ENCODE data around the gene REEP5. TPM values are rescaled to one million over a fixed set of nuclear protein-coding genes. Genes with fewer than 3 reads are reported as not detected.
A peak's percentile ranks its signal among the peaks of the same experiment; 100 is the strongest.
"Not testable (repeated sequence)": the region's sequence is repeated elsewhere in the genome, so short reads cannot be mapped to it uniquely, and the experiment has no call there.

REEP5 gene
- total and polyA plus RNA-seq, 2 of the 13 experiments (the other 11 are each of a cell fraction or from before 2014, with no cell fraction given), result 49.4 to 239 TPM

GRCh38 chr5:112895682-112896081 is 26.3 kb downstream of the REEP5 start (continued):
- no peak for TF ChIP-seq PAX8 (CRISPR knock-in tag; IDR thresholded peaks at IDR 0.05; ENCODE audit: borderline replicate concordance)
- no peak for TF ChIP-seq ZNF850 (CRISPR knock-in tag; conservative IDR thresholded peaks at IDR 0.05)
- TF ChIP-seq MED13 (CRISPR knock-in tag; IDR thresholded peaks at IDR 0.05), result no peak

- FAIRE-seq, result no peak
- CTCF ChIA-PET (ENCODE audit: low intra/inter-chr PET ratio, low total read pairs), result no interaction called here
Observed at GRCh38 chr5:112892776-112893175, 29.3 kb downstream of the REEP5 start.

GRCh38 chr5:112892066-112892465 is 30.0 kb downstream of the REEP5 start:
- DNase-seq (ENCODE audit: low spot score); intact Hi-C loops (cut with micrococcal nuclease; ENCODE audit: unreplicated experiment); CTCF ChIA-PET (ENCODE audit: low intra/inter-chr PET ratio, low total read pairs); H3K9me3 ChIP-seq (ENCODE audit: low read length); H3K4me2 ChIP-seq (ENCODE audit: low read depth, low read length); in situ Hi-C loops (cut with HindIII; ENCODE audit: extremely low pct_ligation_motif_present, low pct_unique_long_range_greater_than_20kb); H3K4me1 ChIP-seq (ENCODE audit: insufficient read depth, low read length); H4K20me1 ChIP-seq (ENCODE audit: insufficient read depth, low read length); H3K9ac ChIP-seq (ENCODE audit: insufficient read depth, low read depth, low read length); H2AFZ ChIP-seq (ENCODE audit: low read length); H3K27ac ChIP-seq (ENCODE audit: extremely low read length, insufficient read depth, low read length); H3K4me3 ChIP-seq (replicated peaks in 1 of 3; ENCODE audit: insufficient read depth in 1 of 3, low read depth in 2 of 3, low read length in 3 of 3); POLR2A ChIA-PET; BruUV-seq (replicated peaks); ATAC-seq; H3K27me3 ChIP-seq (ENCODE audit: control insufficient read depth in 1 of 2, insufficient read depth in 2 of 2, low read length in 2 of 2); H3K79me2 ChIP-seq (ENCODE audit: insufficient read depth, low read length): not testable (repeated sequence)
- H3K36me3 ChIP-seq (replicated peaks in 1 of 2; ENCODE audit: control insufficient read depth in 1 of 2, insufficient read depth in 2 of 2, low read length in 2 of 2), result peaks cover 8 to 27% of the 10 kb centered on the region in 2 experiments; a peak in 4 of 5 replicates
- FAIRE-seq, result peak; percentile 4
- WGBS (ENCODE audit: low lambda C conversion rate), result 88% methylated on average over 8 of the region's 8 CpGs

More at GRCh38 chr5:112892776-112893175, 29.3 kb downstream of the REEP5 start:
- intact Hi-C loops (cut with micrococcal nuclease; ENCODE audit: unreplicated experiment), result no loop called here
- ATAC-seq (no peak), DNase-seq (ENCODE audit: low spot score) (no peak)
- Histone ChIP-seq H3K4me3 (replicated peaks in 1 of 3; ENCODE audit: insufficient read depth in 1 of 3, low read depth in 2 of 3, low read length in 3 of 3) (no peak overlapping the region), H4K20me1 (ENCODE audit: insufficient read depth, low read length) (no peaks in the 10 kb centered on the region), H3K36me3 (replicated peaks in 1 of 2; ENCODE audit: control insufficient read depth in 1 of 2, insufficient read depth in 2 of 2, low read length in 2 of 2) (peaks cover 8 to 26% of the 10 kb centered on the region in 2 experiments; a peak in 4 of 5 replicates), H3K9me3 (ENCODE audit: low read length) (no peaks in the 10 kb centered on the region), H3K27ac (ENCODE audit: extremely low read length, insufficient read depth, low read length) (no peak overlapping the region), H3K4me1 (ENCODE audit: insufficient read depth, low read length) (no peaks in the 10 kb centered on the region; the same call in 1 of the 2 replicates), H3K4me2 (ENCODE audit: low read depth, low read length) (no peak overlapping the region), H3K27me3 (ENCODE audit: control insufficient read depth in 1 of 2, insufficient read depth in 2 of 2, low read length in 2 of 2) (no peaks in the 10 kb centered on the region), H3K9ac (ENCODE audit: insufficient read depth, low read depth, low read length) (no peak overlapping the region), H3K79me2 (ENCODE audit: insufficient read depth, low read length) (no peaks in the 10 kb centered on the region), H2AFZ (ENCODE audit: low read length) (no peak overlapping the region)
- POLR2A ChIA-PET, result no interaction called here
- no TSS peak for BruUV-seq (replicated peaks)
- 91% methylated on average over 13 of the region's 13 CpGs for WGBS (ENCODE audit: low lambda C conversion rate)
- in situ Hi-C loops (cut with HindIII; ENCODE audit: extremely low pct_ligation_motif_present, low pct_unique_long_range_greater_than_20kb), result no loop called here
- TF ChIP-seq ELF4 (CRISPR knock-in tag; IDR thresholded peaks at IDR 0.05; ENCODE audit: borderline replicate concordance), result no peak
- no peak for TF ChIP-seq ZNF263 (CRISPR knock-in tag; IDR thresholded peaks at IDR 0.05)
- no peak for TF ChIP-seq CREB1 (IDR thresholded peaks at IDR 0.05)
- no peak for TF ChIP-seq CREB1 (CRISPR knock-in tag; IDR thresholded peaks at IDR 0.05)
- TF ChIP-seq ZNF550 (CRISPR knock-in tag; IDR thresholded peaks at IDR 0.05; ENCODE audit: borderline replicate concordance), result no peak
- TF ChIP-seq LCORL (IDR thresholded peaks at IDR 0.05), result no peak
- TF ChIP-seq LCORL (CRISPR knock-in tag; IDR thresholded peaks at IDR 0.05), result no peak
- no peak for TF ChIP-seq ZNF30 (CRISPR knock-in tag; IDR thresholded peaks at IDR 0.05)
- no peak for TF ChIP-seq ZSCAN22 (CRISPR knock-in tag; IDR thresholded peaks at IDR 0.05)
